Effector memory CD4-positive, alpha-beta T cell (primary cell): Measurements from ENCODE around the gene TJP1.
"Not testable (repeated sequence)": the region's sequence is repeated elsewhere in the genome, so short reads cannot be mapped to it uniquely, and the experiment has no call there.

Source experiments
- DNase-seq, 3 donors: peaks; one replicate each; pipeline ENCODE4 v3.0.0-alpha.2; 2020
- H3K27ac ChIP-seq: 2 replicates; pipeline ENCODE4 v1.7.0; 2013; ENCODE audit warnings: mild to moderate bottlenecking, low read length, moderate library complexity; ENCODE audit not compliant: insufficient read depth, poor library complexity, severe bottlenecking
- H3K27me3 ChIP-seq: replicated peaks from 2 replicates; pipeline ENCODE4 v1.7.0; 2013; ENCODE audit warnings: mild to moderate bottlenecking, low read length; ENCODE audit not compliant: insufficient read depth, control insufficient read depth, poor library complexity, severe bottlenecking
- H3K36me3 ChIP-seq: 2 replicates; pipeline ENCODE4 v1.7.0; 2013; ENCODE audit warnings: mild to moderate bottlenecking, low read length, moderate library complexity; ENCODE audit not compliant: control insufficient read depth, insufficient read depth
- H3K4me1 ChIP-seq: 2 replicates; pipeline ENCODE4 v1.7.0; 2013; ENCODE audit warnings: low read length, mild to moderate bottlenecking; ENCODE audit not compliant: control insufficient read depth, insufficient read depth, poor library complexity, severe bottlenecking
- H3K4me3 ChIP-seq: 2 replicates; pipeline ENCODE4 v1.7.0; 2013; ENCODE audit warnings: low read length, low read depth, mild to moderate bottlenecking; ENCODE audit not compliant: insufficient read depth, poor library complexity, severe bottlenecking
- H3K9me3 ChIP-seq: 2 replicates; pipeline ENCODE4 v1.7.0; 2013; ENCODE audit warnings: mild to moderate bottlenecking, low read length, moderate library complexity; ENCODE audit not compliant: control insufficient read depth

The TJP1 gene

GRCh38 chr15:29696950-29697738 lies 125.1 kb downstream of the TJP1 start:
- no peak for DNase-seq
- no peak overlapping the region for H3K27ac ChIP-seq
- H3K9me3 ChIP-seq: no peaks in the 10 kb centered on the region
- no peak overlapping the region for H3K4me3 ChIP-seq
- no peaks in the 10 kb centered on the region for H3K27me3 ChIP-seq
- H3K36me3 ChIP-seq: no peaks in the 10 kb centered on the region
- H3K4me1 ChIP-seq: no peaks in the 10 kb centered on the region

GRCh38 chr15:29696506-29696905 lies 125.8 kb downstream of the TJP1 start:
- H3K36me3 ChIP-seq, H3K9me3 ChIP-seq, DNase-seq, H3K27me3 ChIP-seq, H3K27ac ChIP-seq, H3K4me1 ChIP-seq, H3K4me3 ChIP-seq: not testable (repeated sequence)

DNA sequence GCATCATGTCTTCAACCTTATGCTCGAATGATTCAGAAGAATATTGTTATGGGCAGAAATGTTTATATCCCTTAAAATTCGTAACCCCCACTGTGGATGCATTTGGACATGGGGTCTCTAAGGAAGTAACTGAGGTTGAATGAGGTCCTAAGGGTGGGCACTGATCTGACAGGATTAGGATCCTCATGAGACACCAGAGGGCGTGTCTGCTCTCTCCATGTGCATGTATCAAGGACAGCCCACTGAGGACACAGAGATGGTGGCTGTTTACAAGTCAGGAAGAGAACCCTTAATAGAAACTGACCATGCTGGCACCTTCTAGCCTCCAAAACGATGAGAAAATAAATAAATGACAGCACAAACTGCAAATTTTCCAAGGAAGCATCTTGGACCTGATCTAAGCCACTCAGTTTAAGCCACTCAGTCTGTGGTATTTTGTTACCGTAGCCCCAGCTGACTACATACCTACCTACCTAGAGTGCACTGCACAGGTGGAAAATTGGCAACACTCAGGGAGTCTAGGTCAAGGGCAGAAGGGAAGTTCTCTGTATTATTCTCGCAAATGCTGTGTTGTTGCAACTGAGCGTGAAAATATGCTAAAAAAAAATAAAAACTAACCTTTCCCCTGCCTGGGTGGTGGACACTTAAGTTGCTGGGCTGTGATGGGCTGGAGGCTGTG lies 126.6 kb downstream of the TJP1 start:
- Histone ChIP-seq H3K9me3 (no peaks in the 10 kb centered on the region), H3K27ac (no peak overlapping the region), H3K36me3 (no peaks in the 10 kb centered on the region), H3K4me1 (no peaks in the 10 kb centered on the region), H3K27me3 (no peaks in the 10 kb centered on the region), H3K4me3 (no peak overlapping the region)
- no peak for DNase-seq

GRCh38 chr15:29693225-29693624 lies 129.0 kb downstream of the TJP1 start:
- no peak for DNase-seq
- Histone ChIP-seq H3K27ac (no peak overlapping the region), H3K27me3 (no peaks in the 10 kb centered on the region), H3K36me3 (no peaks in the 10 kb centered on the region), H3K4me1 (no peaks in the 10 kb centered on the region), H3K9me3 (no peaks in the 10 kb centered on the region), H3K4me3 (no peak overlapping the region)

DNA sequence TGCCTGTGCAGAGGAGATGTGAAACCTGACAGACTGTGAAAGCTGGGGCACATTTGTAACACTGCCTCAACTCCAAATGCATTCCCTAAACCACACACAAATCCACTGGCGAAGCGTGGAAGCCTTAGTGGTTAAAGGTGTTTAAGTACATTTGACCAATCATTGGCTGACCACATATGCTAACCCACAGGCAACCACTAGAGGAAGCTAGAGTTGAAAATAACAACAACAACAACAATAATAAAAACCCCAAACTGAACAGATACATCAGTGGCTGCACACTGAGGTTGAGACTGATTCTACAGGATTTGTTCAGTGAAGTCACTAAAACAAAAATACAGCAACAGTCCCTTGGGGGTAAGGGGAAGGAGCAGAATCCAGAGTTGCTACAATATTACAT lies 129.7 kb downstream of the TJP1 start:
- no peaks in the 10 kb centered on the region for H3K36me3 ChIP-seq
- H3K27me3 ChIP-seq: no peaks in the 10 kb centered on the region
- H3K4me1 ChIP-seq: no peaks in the 10 kb centered on the region
- no peak overlapping the region for H3K4me3 ChIP-seq
- no peaks in the 10 kb centered on the region for H3K9me3 ChIP-seq
- no peak overlapping the region for H3K27ac ChIP-seq
- no peak for DNase-seq

DNA sequence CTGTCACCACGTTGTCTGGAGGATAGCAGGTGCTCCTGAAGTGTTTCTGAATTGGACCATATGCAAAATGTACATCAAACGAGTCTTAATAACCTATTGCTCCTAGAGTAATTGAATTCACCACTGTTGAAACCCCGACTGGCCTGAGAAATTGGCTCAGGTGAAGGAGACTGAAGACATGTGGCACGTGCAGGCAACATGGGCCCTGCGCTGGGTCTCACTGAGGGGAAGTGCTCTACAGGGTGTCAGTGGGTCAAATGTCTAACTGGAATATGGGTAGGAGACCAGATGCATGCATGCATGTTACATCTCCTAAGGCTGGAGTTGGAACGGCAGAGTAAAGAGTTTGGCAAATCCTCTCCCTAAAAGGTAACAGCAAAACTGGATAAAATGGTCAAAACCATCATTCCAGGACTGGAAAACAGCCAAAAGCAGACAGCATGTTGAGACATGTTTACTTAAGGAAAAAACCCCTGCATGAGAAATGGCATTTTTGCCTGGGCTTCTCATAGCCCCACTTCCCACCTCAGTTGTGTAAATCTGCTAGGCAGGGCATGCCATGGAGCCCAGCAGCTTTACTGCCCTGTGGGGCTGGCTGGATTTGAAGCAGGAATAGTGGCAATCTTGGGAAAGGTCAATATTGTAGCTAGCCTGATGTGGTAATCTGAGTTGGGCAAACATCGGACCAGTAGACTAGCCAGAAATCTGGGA lies 131.3 kb downstream of the TJP1 start:
- H3K4me3 ChIP-seq: no peak overlapping the region
- DNase-seq: no peak

DNA sequence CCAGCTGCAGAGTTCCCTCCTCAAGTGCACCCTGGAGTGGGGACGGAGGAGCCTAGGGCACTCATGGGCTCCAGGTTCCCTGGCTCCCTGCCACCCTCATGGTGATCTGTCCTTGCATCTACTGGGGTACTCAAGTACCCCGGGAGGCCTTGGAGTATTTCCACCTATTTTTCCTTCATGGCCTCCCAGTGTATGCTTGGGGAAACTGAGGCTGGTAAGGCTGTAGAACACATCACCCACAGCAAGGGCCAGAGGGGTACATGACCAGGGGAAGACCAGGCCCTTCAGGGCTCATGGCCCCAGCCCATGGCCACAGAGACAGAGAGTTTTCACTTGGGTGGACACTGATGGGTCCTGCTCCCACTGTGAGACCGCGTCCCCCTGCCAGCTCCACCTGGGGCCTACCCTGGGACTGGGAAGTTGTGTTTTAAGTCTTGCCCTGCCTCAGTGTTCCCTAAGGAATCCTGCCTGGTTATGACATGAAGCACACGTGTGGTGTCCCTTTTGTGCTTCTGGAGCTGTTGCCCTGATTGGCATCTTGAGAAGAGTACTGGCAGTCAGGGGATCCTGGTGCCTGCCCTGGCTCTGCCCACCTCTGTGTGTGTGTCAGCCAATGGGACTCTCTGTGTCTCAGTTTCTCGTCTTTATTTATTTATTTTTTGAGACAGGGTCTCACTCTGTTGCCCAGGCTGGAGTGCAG lies 132.8 kb downstream of the TJP1 start:
- Histone ChIP-seq H3K36me3 (no peaks in the 10 kb centered on the region), H3K27me3 (no peaks in the 10 kb centered on the region), H3K27ac (no peak overlapping the region), H3K4me3 (no peak overlapping the region), H3K4me1 (no peaks in the 10 kb centered on the region), H3K9me3 (no peaks in the 10 kb centered on the region)
- DNase-seq: no peak

More for the DNA sequence above, 131.3 kb downstream of the TJP1 start:
- Histone ChIP-seq H3K36me3 (no peaks in the 10 kb centered on the region), H3K27me3 (no peaks in the 10 kb centered on the region), H3K27ac (no peak overlapping the region), H3K9me3 (no peaks in the 10 kb centered on the region), H3K4me1 (no peaks in the 10 kb centered on the region)

GRCh38 chr15:29688506-29689286 lies 133.6 kb downstream of the TJP1 start:
- no peak for DNase-seq
- Histone ChIP-seq H3K27ac (no peak overlapping the region), H3K27me3 (no peaks in the 10 kb centered on the region), H3K9me3 (no peaks in the 10 kb centered on the region), H3K36me3 (no peaks in the 10 kb centered on the region), H3K4me1 (no peaks in the 10 kb centered on the region), H3K4me3 (no peak overlapping the region)

DNA sequence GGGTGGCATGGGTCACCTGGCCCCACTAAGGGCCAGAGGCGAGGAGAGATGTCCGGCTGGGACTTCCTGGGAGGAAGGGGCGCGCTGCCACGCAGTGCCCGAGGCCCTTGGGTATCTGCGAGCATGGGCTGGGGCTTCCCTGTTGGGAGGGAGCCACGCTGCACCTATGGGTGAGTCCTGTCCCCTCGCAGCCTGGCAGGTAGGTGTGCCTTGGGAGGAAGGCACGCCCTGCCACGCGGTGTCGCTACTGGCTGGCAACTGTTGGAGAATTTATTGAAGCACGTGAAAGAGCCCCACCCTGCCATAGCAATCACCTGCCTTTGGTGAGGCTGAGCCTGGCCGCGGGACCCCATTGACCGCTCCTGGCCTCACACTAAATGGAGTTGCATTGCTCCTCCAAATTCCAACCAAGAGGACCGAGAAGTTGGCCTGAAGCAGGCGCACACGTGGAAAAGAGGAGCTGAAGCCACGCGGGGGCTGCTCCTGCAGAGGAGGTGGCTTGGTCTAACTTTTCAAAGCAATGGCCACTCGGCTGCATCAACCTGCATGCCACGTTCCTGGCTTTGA lies 134.2 kb downstream of the TJP1 start:
- Histone ChIP-seq H3K4me1 (no peaks in the 10 kb centered on the region), H3K36me3 (no peaks in the 10 kb centered on the region), H3K9me3 (no peaks in the 10 kb centered on the region), H3K27ac (no peak overlapping the region), H3K27me3 (no peaks in the 10 kb centered on the region), H3K4me3 (no peak overlapping the region)
- no peak for DNase-seq
